Stimulated activated naive CD4-positive, alpha-beta T cell (primary cell): Measurements from ENCODE around the gene RBP7.
"Not testable (repeated sequence)": the region's sequence is repeated elsewhere in the genome, so short reads cannot be mapped to it uniquely, and the experiment has no call there.

ENCODE experiments used
- DNase-seq, 6 experiments: peaks; one replicate each; lab custom pipeline; 2025; lab: John Stamatoyannopoulos, UW

Gene RBP7

GRCh38 chr1:9996624-9997582, at the start of gene RBP7:
TSS of gene RBP7 (plus strand) at chr1:9997228. CDS start at chr1:9997259, 31 bp downstream.
- DNase-seq = no peak

- no peak for DNase-seq
Measured at GRCh38 chr1:9957726-9958125, 39.3 kb upstream of the RBP7 start.

GRCh38 chr1:9960011-9960410, 37.0 kb upstream of the RBP7 start:
- no peak for DNase-seq

- no peak for DNase-seq
Measured at GRCh38 chr1:9960706-9961562, 36.1 kb upstream of the RBP7 start.

- no peak for DNase-seq
Measured at GRCh38 chr1:9984253-9984652, 12.8 kb upstream of the RBP7 start.

- DNase-seq = no peak
Measured at GRCh38 chr1:9985001-9985400, 12.0 kb upstream of the RBP7 start.

- DNase-seq = no peak
Measured at GRCh38 chr1:9989773-9990172, 7.3 kb upstream of the RBP7 start.

- DNase-seq = no peak
Measured at GRCh38 chr1:9990944-9991343, 6.1 kb upstream of the RBP7 start.

GRCh38 chr1:9992910-9993309, 4.1 kb upstream of the RBP7 start:
- DNase-seq = no peak

- no peak for DNase-seq
Measured at GRCh38 chr1:9993561-9994075, 3.4 kb upstream of the RBP7 start.

GRCh38 chr1:10001016-10001665, 4.1 kb downstream of the RBP7 start:
- DNase-seq = no peak

GRCh38 chr1:10005248-10005647, 8.2 kb downstream of the RBP7 start:
- DNase-seq = not testable (repeated sequence)

- no peak for DNase-seq
Measured at GRCh38 chr1:10007169-10007568, 10.1 kb downstream of the RBP7 start.

- DNase-seq = no peak
Measured at GRCh38 chr1:10014016-10014415, 17.0 kb downstream of the RBP7 start.

GRCh38 chr1:10019561-10019960, 22.5 kb downstream of the RBP7 start:
- DNase-seq = no peak

GRCh38 chr1:10020086-10020485, 23.1 kb downstream of the RBP7 start:
- no peak for DNase-seq

- not testable (repeated sequence) for DNase-seq
Measured at GRCh38 chr1:10020678-10021077, 23.6 kb downstream of the RBP7 start.

GRCh38 chr1:10021992-10022391, 25.0 kb downstream of the RBP7 start:
- DNase-seq = not testable (repeated sequence)

- no peak for DNase-seq
Measured at GRCh38 chr1:10022656-10023055, 25.6 kb downstream of the RBP7 start.

GRCh38 chr1:10025354-10025753, 28.3 kb downstream of the RBP7 start:
- no peak for DNase-seq

GRCh38 chr1:10027027-10027426, 30.0 kb downstream of the RBP7 start:
- DNase-seq = no peak

GRCh38 chr1:10028956-10029500, 32.0 kb downstream of the RBP7 start:
- not testable (repeated sequence) for DNase-seq
